GM21526 (cell line): ENCODE measurements around the gene USP4.
"Not testable (repeated sequence)": the region's sequence is repeated elsewhere in the genome, so short reads cannot be mapped to it uniquely, and the experiment has no call there.

Experiments used
- ATAC-seq: cut with Tn5 transposase; IDR thresholded peaks from one replicate; pipeline ENCODE4 v1.9.1; 2021; ENCODE audit warnings: moderate library complexity; ENCODE audit not compliant: unreplicated experiment, low FRiP score

The USP4 gene

DNA sequence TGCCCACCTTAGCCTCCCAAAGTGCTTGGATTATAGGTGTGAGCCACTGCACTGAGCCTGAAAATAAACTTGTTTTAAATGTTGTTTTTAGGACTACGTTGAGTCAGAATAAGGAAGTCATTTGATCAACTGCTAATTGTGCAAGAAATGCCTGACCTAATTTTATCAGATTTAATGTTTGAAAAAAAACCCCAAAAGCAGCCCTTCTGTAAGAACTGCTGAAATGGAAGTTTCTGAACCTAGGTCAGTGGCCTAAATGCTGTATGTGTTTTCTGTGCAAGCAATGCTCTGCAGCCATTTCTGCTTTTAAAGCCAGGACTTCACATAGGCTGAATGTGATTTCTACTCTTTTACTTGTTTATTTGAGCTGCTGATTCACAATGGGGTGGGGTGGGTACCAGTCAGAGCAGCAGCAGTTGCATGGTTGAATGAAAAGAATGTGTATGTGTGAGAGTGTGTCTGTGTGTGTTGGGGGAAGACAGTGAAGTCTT is 11.7 kb upstream of the USP4 start:
- ATAC-seq = no peak

DNA sequence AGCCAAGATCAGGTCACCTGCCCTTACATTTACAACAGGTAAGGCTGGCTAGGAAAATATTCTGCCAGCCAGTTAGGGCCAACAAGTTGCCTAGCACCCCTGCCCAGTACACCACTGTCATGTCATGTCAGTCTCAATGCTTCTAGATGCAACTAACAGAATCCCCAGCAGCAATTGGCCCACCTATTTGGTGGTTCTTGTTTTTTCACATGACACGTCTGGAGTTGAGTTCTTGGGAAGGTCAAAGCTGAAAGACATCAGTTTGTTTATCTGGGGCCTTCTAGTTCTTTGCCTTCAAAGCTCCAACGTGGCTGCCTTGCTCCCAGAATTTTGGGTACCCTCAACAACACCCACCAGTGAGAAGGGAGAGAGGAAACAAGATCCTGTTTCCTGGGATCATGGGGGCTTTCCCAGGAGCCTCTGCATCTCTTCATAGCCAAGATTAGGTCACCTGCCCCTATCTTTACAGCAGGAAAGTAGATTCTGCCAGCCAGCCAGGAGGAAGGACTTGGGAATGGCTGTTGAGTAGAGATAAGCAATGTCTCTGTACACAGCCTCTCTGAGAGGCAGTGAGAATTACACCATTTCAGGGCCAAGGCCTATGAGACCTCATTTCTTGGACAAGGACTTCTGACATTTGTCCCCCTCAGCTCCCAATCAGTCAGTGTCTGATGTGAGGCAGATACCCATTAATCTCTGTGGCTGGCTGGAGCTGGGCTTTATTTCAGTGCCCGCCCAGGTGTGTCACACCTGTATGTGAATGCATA is 9.7 kb upstream of the USP4 start:
- ATAC-seq = no peak

DNA sequence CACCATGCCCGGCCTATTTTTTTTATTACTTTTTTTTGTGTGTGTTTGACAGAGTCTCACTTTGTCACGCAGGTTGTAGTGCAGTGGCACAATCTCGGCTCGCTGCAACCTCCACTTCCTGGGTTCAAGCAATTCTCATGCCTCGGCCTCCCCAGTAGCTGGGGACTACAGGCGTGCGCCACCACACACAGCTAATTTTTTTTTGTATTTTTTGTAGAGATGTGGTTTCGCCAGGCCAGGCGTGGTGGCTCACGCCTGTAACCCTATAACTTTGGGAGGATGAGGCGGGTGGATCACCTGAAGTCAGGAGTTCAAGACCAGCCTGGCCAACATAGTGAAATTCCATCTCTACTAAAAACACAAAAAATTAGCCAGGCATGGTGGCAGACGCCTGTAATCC is 8.5 kb upstream of the USP4 start:
- ATAC-seq = not testable (repeated sequence)

DNA sequence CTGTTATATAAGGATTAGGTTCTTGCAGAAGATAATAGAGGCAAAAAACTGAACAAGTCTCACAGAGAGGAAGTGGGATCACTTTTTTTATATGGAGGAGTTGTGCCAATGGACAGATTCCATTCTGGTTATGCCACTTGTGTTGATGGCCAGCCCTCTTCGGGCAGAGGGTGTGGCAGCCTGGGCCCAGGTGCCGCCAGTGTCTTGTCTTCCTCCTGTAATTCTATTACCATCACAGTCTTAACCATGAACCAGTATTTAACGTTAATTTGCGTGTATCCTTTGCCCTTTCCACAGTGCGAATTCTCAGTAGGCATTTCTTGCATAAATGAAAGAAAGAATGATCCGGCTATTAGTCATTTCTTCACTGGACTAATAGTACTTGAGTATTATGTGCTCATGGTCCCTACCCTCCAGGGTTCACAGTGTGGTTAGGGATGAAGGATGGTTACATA is 7.0 kb upstream of the USP4 start:
- ATAC-seq = no peak

DNA sequence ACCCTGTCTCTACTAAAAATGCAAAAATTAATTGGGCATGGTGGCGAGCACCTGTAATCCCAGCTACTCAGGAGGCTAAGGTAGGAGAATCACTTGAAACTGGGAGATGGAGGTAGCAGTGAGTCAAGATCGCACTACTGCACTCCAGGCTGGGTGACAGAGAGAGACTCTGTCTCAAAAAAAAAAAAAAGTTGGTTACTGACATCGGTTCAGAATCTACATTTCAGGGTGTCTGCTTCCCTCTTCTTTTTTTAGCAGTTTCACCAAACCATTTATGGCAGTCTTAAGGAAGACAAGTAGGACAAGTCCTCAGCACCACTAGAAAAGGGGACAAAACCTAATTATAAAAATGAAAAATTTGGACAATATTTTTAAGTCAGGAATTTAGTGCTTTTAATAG is 3.3 kb upstream of the USP4 start:
- no peak for ATAC-seq

DNA sequence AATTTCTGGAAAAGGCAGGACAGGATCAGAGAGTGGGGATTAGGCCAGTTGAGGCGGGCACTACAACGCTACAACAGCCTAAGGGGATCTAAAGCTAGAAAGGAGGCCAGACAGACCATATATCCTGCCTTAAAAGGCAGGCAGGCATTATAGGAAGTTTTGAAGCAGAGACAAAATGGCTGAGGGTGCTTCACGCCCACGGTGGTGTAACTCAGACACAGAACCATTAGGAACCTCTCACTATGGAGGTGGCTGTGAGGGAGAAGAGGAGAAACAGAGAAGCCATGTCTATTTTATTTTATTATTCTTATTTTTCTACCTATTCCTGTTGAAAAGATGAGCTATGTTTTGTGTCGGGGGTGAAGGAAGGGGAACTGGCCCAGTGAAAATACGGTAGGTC is 2.1 kb upstream of the USP4 start:
- ATAC-seq = no peak

DNA sequence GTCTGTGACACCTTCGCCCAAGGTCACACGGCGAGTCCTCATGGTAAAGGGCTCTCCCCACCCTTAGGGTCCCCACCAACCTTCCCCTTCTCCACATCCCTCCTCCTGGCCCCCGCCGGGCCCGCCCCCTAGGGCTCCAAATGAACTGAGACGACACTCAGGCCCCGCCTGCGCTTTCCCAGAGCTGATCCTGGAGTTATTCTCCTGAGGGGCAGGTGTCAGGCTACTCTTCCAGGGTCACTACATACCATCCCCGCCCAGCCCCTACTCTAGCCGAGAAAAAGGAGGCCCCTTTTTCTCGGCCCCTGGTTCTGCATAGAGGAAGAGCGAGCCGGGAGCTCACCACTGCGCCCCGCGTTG is 292 bp downstream of the USP4 start:
- ATAC-seq = peak; percentile 20

DNA sequence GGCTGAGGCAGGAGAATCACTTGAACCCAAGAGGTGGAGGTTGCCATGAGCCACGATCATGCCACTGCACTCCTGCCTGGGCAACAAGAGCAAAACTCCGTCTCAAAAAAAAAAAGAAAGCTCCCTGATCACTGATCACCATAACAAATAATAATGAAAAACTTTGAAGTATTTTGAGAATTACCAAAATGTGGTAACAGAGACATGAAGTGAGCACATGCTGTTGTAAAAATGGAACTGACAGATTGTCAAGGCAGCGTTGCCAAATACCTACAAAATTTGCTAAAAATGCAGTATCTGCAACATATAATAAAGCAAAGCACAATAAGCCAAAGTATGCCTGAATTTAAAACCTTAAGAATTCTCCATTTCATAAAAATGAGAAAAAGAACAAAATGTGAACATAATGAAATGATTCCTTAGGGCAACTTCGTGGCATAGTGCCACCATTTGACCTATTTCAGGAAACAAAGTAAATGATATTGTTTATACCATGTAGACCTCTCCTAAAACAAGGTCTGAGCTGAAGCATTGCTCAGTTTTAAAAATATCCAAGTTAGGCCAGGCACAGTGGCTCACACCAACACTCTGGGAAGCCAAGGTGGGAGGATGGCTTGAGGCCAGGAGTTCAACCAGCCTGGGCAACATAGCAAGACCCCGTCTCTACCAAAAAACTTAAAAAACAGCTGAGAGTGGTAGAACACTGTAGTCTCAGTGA is 5.8 kb downstream of the USP4 start:
- no peak for ATAC-seq

DNA sequence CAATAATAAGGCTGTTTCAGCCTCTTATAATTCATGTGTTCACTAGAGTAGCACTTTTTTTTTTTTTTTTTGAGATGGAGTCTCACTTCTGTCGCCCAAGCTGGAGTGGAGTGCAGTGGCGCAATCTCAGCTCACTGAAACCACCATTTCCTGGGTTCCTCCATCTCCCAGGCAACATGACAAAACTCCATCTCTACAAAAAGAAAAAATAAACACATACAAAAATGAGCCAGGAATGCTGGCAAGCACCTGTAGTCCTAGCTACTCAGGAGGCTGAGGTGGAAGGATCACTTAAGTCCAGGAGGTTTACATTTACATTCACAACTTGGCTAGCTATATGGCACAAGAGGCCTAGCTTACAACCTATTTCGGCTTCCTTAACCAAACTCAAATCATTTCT is 6.8 kb downstream of the USP4 start:
- no peak for ATAC-seq

DNA sequence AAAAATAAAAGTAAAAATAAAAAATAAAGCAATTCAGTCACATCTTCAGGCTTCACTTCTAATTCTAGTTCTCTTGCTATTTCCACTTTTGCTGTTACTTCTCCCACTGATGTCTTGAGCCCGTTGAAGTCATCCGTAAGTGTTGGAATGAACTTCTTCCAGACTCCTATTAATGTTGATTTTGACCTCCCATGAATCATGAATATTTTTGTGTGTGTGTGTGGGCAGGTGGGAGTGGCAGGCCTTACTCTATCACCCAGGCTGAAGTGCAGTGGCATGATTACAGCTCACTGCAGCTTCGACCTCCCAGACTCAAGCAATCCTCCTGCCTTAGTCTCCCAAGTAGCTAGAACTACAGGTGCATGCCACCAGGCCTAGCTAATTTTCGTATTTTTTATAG is 10.7 kb downstream of the USP4 start:
- ATAC-seq = no peak

DNA sequence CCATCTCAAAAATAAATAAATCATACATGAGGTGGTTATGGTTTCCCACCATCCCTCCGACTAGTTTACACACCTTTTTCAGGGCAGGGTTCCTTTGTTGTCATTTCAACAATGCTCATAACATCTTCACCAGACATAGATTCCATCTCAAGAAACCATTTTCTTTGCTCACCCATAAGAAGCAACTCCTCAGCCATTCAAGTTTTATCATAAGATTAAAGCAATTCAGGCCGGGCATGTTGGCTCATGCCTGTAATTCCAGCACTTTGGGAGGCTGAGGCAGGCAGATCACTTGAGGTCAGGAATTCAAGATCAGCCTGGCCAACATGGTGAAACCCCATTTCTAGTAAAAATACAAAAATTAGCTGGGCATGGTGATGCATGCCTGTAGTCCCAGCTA is 11.5 kb downstream of the USP4 start:
- not testable (repeated sequence) for ATAC-seq

DNA sequence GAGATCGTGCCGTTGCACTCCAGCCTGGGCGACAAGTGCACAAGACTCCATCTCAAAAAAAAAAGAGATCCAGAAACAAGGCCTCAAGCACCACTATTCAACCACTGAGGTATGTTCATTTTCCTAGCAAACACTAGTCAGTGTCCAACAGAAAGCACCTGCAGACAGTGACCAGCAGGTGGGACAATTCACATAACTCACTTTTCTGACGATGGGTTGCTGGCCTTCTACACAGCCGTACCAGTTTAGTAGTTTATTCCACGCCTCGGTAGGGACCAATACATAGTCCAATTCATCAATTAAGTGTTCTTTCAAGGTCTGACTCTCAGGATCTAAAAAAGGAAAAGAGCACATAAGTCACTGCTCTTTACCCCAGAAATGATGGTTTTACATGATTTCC is 12.4 kb downstream of the USP4 start:
- ATAC-seq = no peak

DNA sequence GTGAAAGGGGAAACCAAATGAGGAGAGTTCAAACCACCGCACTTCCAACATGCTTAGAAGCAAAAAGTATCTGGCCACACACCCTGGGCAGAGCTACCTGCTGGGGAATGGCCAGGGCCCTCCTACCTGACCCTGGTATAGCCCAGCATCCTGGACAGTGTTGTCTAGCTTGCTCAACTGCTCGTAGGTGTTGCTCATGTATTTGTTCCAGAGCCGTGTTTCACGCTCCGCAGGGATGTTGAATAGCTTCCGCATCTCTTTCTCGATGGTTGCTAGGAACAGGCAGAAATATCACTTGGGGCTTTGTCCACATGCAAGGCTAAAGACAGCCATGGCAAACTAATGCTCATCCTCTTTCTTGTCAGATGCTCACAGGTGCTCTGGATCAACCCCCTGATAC is 15.1 kb downstream of the USP4 start:
- no peak for ATAC-seq

DNA sequence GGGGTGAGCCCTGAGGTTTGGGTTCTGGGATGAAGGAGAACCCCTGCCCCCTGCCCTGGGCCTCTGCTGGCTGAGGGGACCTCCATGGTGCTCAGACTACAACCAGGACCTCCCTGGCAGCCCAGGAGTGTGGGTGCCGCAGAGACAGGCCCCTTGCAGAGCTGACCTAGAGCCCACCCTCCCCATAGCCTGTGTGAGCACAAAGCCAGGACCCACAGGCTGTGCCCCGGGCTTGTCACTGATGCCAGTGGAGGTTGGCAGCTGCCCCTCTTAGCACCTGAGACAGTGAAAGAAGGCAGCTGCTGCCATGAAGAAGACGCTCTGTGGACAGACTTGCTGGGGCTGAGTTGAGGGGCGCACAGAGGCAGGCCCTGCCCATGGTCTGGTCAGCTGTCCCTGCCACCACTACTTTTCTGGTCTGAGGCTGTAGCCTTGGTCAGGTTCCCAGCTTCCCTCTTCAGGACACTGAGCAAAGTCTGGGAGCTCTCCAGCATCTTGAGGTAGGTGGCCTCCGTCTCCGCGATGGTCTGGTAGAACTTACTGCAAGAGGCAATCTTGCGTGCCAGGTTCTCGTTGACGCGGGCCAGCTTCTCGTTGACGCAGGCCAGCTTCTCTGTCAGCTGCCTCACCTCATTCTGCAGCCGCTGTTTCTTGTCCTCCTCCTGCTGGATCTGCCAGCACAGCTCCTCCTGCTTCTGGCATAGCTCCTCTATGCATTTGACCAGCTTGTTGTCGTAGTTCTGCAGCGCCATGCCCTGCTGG is 23.0 kb downstream of the USP4 start:
- no peak for ATAC-seq

DNA sequence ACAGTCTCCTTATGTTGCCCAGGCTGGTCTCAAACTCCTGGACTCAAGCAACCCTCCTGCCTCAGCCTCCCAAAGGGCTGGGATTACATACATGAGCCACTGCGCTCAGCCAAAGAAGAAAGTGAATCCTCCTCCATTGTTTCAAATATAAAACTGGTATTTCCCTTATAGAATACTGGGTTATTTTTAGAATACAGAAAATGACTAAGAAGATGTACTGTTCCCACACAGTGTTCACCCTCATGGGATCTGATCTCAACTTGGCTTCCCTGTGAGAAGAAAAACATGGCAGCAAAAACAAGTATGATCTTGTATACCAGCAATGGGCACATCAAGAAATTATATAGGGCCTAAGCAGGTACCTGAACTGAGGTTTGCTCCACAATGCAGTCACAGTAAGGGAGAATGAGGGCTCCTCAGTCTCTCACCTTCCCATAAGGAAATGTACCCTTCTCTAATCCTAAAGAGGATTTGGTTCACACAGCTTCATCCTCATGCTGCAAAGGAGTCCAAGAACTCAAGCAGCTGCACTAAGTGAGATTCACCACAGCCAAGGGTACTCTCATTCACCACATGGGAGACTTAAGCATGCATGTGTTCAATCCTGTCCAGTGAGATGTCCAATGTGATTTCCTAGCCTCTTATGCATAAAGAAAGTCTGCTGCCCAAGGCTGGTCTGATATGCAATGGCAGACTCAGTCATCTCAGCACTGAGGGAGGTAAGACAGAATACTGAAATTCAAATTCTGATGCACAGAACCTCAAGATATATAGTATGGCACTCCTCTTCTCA is 25.8 kb downstream of the USP4 start:
- ATAC-seq = no peak

DNA sequence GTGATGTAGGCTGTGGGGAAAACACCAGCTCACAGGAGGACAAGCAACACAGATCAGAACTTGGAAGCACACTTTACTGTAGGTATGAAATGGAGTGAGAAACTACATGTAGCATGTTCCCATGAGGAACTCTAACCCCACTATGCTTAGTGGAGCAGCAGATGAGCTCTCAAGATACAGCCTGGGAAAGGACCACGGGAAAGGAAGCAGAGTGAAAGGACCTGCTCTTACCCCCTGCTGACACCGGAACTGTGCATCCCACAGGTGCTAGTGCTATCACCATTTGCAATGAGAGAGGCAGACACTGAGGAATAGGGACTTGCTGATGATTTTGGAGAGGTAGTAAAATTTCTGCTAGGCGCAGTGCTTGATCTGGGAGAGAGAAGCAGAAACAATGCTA is 28.6 kb downstream of the USP4 start:
- no peak for ATAC-seq

DNA sequence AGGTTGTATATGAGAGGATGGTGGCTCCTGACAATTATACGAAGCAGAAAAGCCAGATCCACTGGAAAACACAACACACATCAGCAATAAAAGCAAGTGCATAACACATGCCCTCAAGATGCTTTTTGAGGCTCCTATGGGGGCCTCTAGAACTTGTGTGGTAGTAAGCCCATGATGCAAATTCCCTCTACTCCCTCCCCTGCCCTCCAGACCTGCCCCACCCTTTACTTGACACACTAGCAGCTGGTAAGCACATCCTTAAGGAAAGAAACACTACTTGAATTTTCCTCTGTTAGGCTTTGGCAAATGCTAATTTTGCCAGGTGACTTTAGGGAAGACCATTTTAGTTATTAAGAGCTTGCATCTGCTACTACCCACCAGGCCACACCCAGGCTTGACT is 29.2 kb downstream of the USP4 start:
- no peak for ATAC-seq

DNA sequence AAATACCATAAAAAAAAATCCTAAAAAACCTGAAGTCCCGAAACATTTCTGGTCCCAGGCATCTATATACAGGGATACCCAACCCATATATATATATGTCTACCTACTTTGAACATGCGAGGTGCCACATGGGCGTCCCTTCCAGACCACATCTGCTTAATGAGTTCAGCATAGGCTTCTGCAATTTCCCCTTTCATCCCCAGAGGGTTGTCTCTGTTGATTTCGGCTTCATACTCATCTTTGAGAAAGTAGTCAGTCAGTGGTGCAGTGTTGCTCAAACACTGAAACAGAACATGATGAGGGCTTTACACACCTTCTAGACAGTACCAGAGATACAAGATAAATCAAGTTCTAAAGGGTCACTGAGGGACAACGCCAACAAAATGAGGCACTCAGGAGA is 34.2 kb downstream of the USP4 start:
- no peak for ATAC-seq

DNA sequence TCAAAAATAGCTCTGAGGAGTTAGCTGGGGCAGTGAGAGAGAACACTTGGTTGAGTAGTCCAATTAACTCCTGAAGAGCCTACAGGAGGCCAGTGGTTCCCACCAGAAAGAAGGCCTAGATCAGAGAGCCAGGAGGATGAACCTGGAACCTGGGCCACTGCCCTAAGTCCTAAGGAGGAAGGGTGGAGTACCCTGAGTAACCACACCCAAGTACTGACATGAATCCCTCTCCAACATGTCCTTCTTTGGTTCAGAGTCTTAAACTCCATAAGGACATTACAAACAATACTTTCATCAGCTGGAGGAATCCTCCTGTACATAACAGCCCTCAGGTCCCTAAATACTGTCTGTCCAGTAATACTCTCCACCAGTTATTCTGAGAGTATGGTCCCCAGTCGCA is 37.2 kb downstream of the USP4 start:
- ATAC-seq = no peak

DNA sequence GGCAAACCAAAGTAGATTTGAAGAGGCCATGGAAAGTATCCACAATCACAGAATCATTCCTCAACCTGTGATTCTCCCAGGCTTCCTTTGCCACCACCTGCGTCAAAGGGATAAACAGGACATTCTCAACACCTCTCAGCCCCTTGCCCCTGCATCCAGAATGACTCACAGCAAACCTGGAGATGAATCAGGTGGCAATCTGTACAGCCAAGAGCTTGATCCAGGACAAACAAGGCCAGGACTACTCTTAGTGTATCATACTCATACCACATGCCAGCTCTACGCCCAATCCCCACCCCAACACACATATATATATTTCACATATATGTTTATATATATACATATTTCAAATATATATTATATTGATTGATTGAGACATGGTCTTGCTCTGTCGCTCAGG is 39.3 kb downstream of the USP4 start:
- no peak for ATAC-seq

DNA sequence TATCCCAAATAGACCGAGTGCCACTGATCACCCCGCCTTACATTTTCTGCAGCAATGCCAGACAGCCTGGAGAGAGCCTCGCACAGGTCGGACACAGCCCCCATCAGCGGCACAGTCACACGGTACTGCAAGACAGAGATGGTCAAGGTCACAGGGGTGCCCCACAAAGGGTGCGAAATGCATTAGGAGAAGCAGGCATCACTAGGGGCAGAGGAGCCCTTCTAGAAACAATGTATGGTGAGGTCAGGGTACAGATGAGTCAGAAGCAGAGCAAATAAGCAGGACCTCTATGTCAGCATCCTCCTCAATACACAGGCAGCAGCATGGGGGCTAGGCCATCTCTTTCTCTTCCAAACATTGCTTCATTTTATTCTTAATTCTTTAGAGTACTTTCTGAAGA is 41.3 kb downstream of the USP4 start:
- ATAC-seq = no peak
